Measurements from ENCODE around the gene SLC25A29. TPM values are rescaled to one million over a fixed set of nuclear protein-coding genes. Genes with fewer than 3 reads are reported as not detected.
"Not testable (repeated sequence)": the region's sequence is repeated elsewhere in the genome, so short reads cannot be mapped to it uniquely, and the experiment has no call there.

The SLC25A29 gene
- total RNA-seq, 3 donors from 2014 or later = 6.2 to 10.8 (median 6.6) TPM

GRCh38 chr14:100287202-100287997 is 18.8 kb downstream of the SLC25A29 start:
- Mint-ChIP-seq H3K27me3 (ENCODE audit: low read depth) (no peaks in the 10 kb centered on the region), H3K9me3 (no peaks in the 10 kb centered on the region)

GRCh38 chr14:100286484-100287191 is 19.6 kb downstream of the SLC25A29 start:
- peaks cover 7% of the 10 kb centered on the region for H3K4me1 Mint-ChIP-seq (ENCODE audit: low read depth)
- DNase-seq (no peak), ATAC-seq (no peak)
- H3K4me3 Mint-ChIP-seq = peak overlapping the region; percentile 79
- H3K36me3 Mint-ChIP-seq (ENCODE audit: insufficient read depth) = no peaks in the 10 kb centered on the region
- no peaks in the 10 kb centered on the region for H3K9me3 Mint-ChIP-seq
- H3K27me3 Mint-ChIP-seq (ENCODE audit: low read depth) = no peaks in the 10 kb centered on the region

More at GRCh38 chr14:100287202-100287997, 18.8 kb downstream of the SLC25A29 start:
- no peaks in the 10 kb centered on the region for H3K36me3 Mint-ChIP-seq (ENCODE audit: insufficient read depth)
- no peak overlapping the region for H3K4me3 Mint-ChIP-seq
- H3K4me1 Mint-ChIP-seq (ENCODE audit: low read depth) = peaks cover 7% of the 10 kb centered on the region
- no peak for DNase-seq
- no peak for ATAC-seq

GRCh38 chr14:100285913-100286400 is 20.3 kb downstream of the SLC25A29 start:
- Mint-ChIP-seq H3K9me3 (no peaks in the 10 kb centered on the region), H3K4me3 (peak overlapping the region; percentile 79), H3K27me3 (ENCODE audit: low read depth) (no peaks in the 10 kb centered on the region), H3K4me1 (ENCODE audit: low read depth) (peaks cover 7% of the 10 kb centered on the region), H3K36me3 (ENCODE audit: insufficient read depth) (no peaks in the 10 kb centered on the region)
- ATAC-seq (no peak), DNase-seq (no peak)

GRCh38 chr14:100285021-100285912 is 21.0 kb downstream of the SLC25A29 start:
- no peaks in the 10 kb centered on the region for H3K36me3 Mint-ChIP-seq (ENCODE audit: insufficient read depth)
- ATAC-seq = peak; percentile 91 to 93
- H3K9me3 Mint-ChIP-seq = no peaks in the 10 kb centered on the region
- peak; percentile 76 for DNase-seq
- peaks cover 7% of the 10 kb centered on the region for H3K4me1 Mint-ChIP-seq (ENCODE audit: low read depth)
- H3K4me3 Mint-ChIP-seq = peak overlapping the region; percentile 79
- H3K27me3 Mint-ChIP-seq (ENCODE audit: low read depth) = no peaks in the 10 kb centered on the region

- Mint-ChIP-seq H3K4me3 (peak overlapping the region; percentile 60), H3K27me3 (ENCODE audit: low read depth) (no peaks in the 10 kb centered on the region), H3K4me1 (ENCODE audit: low read depth) (peaks cover 11% of the 10 kb centered on the region), H3K36me3 (ENCODE audit: insufficient read depth) (peaks cover 3% of the 10 kb centered on the region), H3K9me3 (no peaks in the 10 kb centered on the region)
- ATAC-seq (no peak), DNase-seq (no peak)
Measured at GRCh38 chr14:100283984-100284881, 22.0 kb downstream of the SLC25A29 start.

- ATAC-seq; H3K36me3 Mint-ChIP-seq (ENCODE audit: insufficient read depth); H3K27me3 Mint-ChIP-seq (ENCODE audit: low read depth); H3K9me3 Mint-ChIP-seq; DNase-seq; H3K4me3 Mint-ChIP-seq: not testable (repeated sequence)
- H3K4me1 Mint-ChIP-seq (ENCODE audit: low read depth) = peaks cover 19% of the 10 kb centered on the region
Measured at GRCh38 chr14:100283436-100283835, 22.8 kb downstream of the SLC25A29 start.

- H3K4me3 Mint-ChIP-seq = no peak overlapping the region
- H3K36me3 Mint-ChIP-seq (ENCODE audit: insufficient read depth) = peaks cover 3% of the 10 kb centered on the region
- DNase-seq (no peak), ATAC-seq (no peak)
- peaks cover 19% of the 10 kb centered on the region for H3K4me1 Mint-ChIP-seq (ENCODE audit: low read depth)
- H3K27me3 Mint-ChIP-seq (ENCODE audit: low read depth) = no peaks in the 10 kb centered on the region
- H3K9me3 Mint-ChIP-seq = no peaks in the 10 kb centered on the region
Measured at GRCh38 chr14:100282766-100283419, 23.4 kb downstream of the SLC25A29 start.

- H3K9me3 Mint-ChIP-seq = no peaks in the 10 kb centered on the region
- no peak overlapping the region for H3K4me3 Mint-ChIP-seq
- H3K27me3 Mint-ChIP-seq (ENCODE audit: low read depth) = no peaks in the 10 kb centered on the region
- DNase-seq (no peak), ATAC-seq (no peak)
- peaks cover 24% of the 10 kb centered on the region for H3K4me1 Mint-ChIP-seq (ENCODE audit: low read depth)
- peaks cover 7% of the 10 kb centered on the region for H3K36me3 Mint-ChIP-seq (ENCODE audit: insufficient read depth)
Measured at GRCh38 chr14:100282083-100282350, 24.2 kb downstream of the SLC25A29 start.

- DNase-seq (no peak), ATAC-seq (no peak)
- Mint-ChIP-seq H3K9me3 (no peaks in the 10 kb centered on the region), H3K36me3 (ENCODE audit: insufficient read depth) (peaks cover 9% of the 10 kb centered on the region), H3K27me3 (ENCODE audit: low read depth) (no peaks in the 10 kb centered on the region), H3K4me3 (no peak overlapping the region), H3K4me1 (ENCODE audit: low read depth) (peaks cover 26% of the 10 kb centered on the region)
Measured at GRCh38 chr14:100281286-100282082, 24.8 kb downstream of the SLC25A29 start.

- H3K4me1 Mint-ChIP-seq (ENCODE audit: low read depth) = peaks cover 39% of the 10 kb centered on the region
Measured at GRCh38 chr14:100279563-100279962, 26.7 kb downstream of the SLC25A29 start.

GRCh38 chr14:100279133-100279532 is 27.1 kb downstream of the SLC25A29 start:
- ATAC-seq (no peak), DNase-seq (no peak)
- H3K9me3 Mint-ChIP-seq = no peaks in the 10 kb centered on the region
- peaks cover 21% of the 10 kb centered on the region for H3K36me3 Mint-ChIP-seq (ENCODE audit: insufficient read depth)
- H3K4me3 Mint-ChIP-seq = no peak overlapping the region
- no peaks in the 10 kb centered on the region for H3K27me3 Mint-ChIP-seq (ENCODE audit: low read depth)
- peaks cover 42% of the 10 kb centered on the region for H3K4me1 Mint-ChIP-seq (ENCODE audit: low read depth)

More at GRCh38 chr14:100279563-100279962, 26.7 kb downstream of the SLC25A29 start:
- ATAC-seq (no peak), DNase-seq (no peak)
- Mint-ChIP-seq H3K27me3 (ENCODE audit: low read depth) (no peaks in the 10 kb centered on the region), H3K9me3 (no peaks in the 10 kb centered on the region), H3K36me3 (ENCODE audit: insufficient read depth) (peaks cover 17% of the 10 kb centered on the region), H3K4me3 (no peak overlapping the region)

GRCh38 chr14:100278702-100279101 is 27.5 kb downstream of the SLC25A29 start:
- no peak overlapping the region for H3K4me3 Mint-ChIP-seq
- H3K9me3 Mint-ChIP-seq = no peaks in the 10 kb centered on the region
- ATAC-seq = no peak
- H3K36me3 Mint-ChIP-seq (ENCODE audit: insufficient read depth) = peaks cover 21% of the 10 kb centered on the region
- peaks cover 44% of the 10 kb centered on the region for H3K4me1 Mint-ChIP-seq (ENCODE audit: low read depth)
- DNase-seq = no peak
- no peaks in the 10 kb centered on the region for H3K27me3 Mint-ChIP-seq (ENCODE audit: low read depth)

Measured in activated T-cell treated with anti-CD3 and anti-CD28 coated beads, Interleukin-2, amount 50 U/mL, for 4 hours (primary cell).